HEK293T (cell line): Measurements from ENCODE around the gene HUS1.

ENCODE experiments used
- CTCF ChIA-PET: fragments of 350-600 bp; formaldehyde crosslinking; extraction: SDS; loops from one replicate; lab custom pipeline; 2021; ENCODE audit warnings: antibody characterized with exemption, inconsistent platforms; lab: Yijun Ruan, JAX
- POLR2A ChIA-PET: fragments of 350-600 bp; formaldehyde crosslinking; extraction: SDS; loops from one replicate; lab custom pipeline; 2020; ENCODE audit warnings: antibody characterized with exemption, inconsistent platforms; lab: Yijun Ruan, JAX
- DNase-seq: peaks from one replicate; pipeline ENCODE4 v3.0.0; 2012; ENCODE audit warnings: mixed read lengths; ENCODE audit errors: extremely low spot score
- ARNT ChIP-seq: fragments of 450-650 bp; IDR thresholded peaks from 2 replicates; pipeline ENCODE4 v1.6.1; 2017; ENCODE audit warnings: mild to moderate bottlenecking
- BHLHE40 ChIP-seq: fragments of 450-650 bp; IDR thresholded peaks from 2 replicates; pipeline ENCODE4 v1.6.1; 2016; ENCODE audit warnings: mild to moderate bottlenecking, moderate library complexity, borderline replicate concordance
- CTBP1 ChIP-seq: fragments of 450-650 bp; IDR thresholded peaks from 2 replicates; pipeline ENCODE4 v1.6.1; 2016; ENCODE audit warnings: borderline replicate concordance
- ELF4 ChIP-seq: fragments of 450-650 bp; IDR thresholded peaks from 2 replicates; pipeline ENCODE4 v1.6.1; 2017; ENCODE audit warnings: antibody characterized with exemption
- FOXA1 ChIP-seq: fragments of 450-650 bp; IDR thresholded peaks from 2 replicates; pipeline ENCODE4 v1.6.1; 2016; ENCODE audit warnings: mild to moderate bottlenecking
- FOXK2 ChIP-seq: fragments of 450-650 bp; IDR thresholded peaks from 2 replicates; pipeline ENCODE4 v1.6.1; 2016; ENCODE audit warnings: mild to moderate bottlenecking
- FOXM1 ChIP-seq: fragments of 450-650 bp; IDR thresholded peaks from 2 replicates; pipeline ENCODE4 v1.6.1; 2017; ENCODE audit warnings: mild to moderate bottlenecking, borderline replicate concordance
- HDGF ChIP-seq: fragments of 450-650 bp; IDR thresholded peaks from 2 replicates; pipeline ENCODE4 v1.6.1; 2017; ENCODE audit warnings: antibody characterized with exemption, borderline replicate concordance
- L3MBTL2 ChIP-seq: fragments of 450-650 bp; conservative IDR thresholded peaks from 2 replicates; pipeline ENCODE4 v1.6.1; 2016; ENCODE audit warnings: mild to moderate bottlenecking
- LEF1 ChIP-seq: fragments of 450-650 bp; IDR thresholded peaks from 2 replicates; pipeline ENCODE4 v1.6.1; 2017; ENCODE audit warnings: mild to moderate bottlenecking, borderline replicate concordance
- NFRKB ChIP-seq: fragments of 450-650 bp; IDR thresholded peaks from 2 replicates; pipeline ENCODE4 v1.6.1; 2016; ENCODE audit warnings: mild to moderate bottlenecking, moderate library complexity
- SP1 ChIP-seq: fragments of 450-650 bp; IDR thresholded peaks from 2 replicates; pipeline ENCODE4 v1.6.1; 2017
- SUZ12 ChIP-seq: fragments of 450-650 bp; IDR thresholded peaks from 2 replicates; pipeline ENCODE4 v1.6.1; 2016; ENCODE audit warnings: mild to moderate bottlenecking
- TARDBP ChIP-seq: fragments of 450-650 bp; IDR thresholded peaks from 2 replicates; pipeline ENCODE4 v1.6.1; 2016
- ZNF384 ChIP-seq: fragments of 450-650 bp; IDR thresholded peaks from 2 replicates; pipeline ENCODE4 v1.6.1; 2016
- TF ChIP-seq, protein P1 (sequence below): fragments of 450-650 bp; IDR thresholded peaks from 2 replicates; pipeline ENCODE4 v1.6.1; 2016

Gene HUS1

DNA sequence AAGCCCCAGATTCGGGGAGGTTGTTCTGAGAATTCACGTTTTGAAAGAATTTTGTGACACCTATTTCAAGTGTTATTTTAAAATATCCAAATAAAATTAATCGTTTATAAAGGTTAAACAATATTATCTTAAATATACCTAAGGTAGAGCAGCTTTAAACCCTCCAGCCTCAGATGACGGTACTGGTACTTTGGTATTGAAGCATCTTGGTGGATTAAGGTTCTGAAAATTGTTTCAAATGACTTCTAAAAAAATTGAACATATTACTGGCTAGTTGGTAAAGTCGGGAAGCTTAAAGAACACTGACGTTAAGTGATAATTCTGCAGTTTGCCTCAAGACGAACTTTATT lies 392 bp upstream of the HUS1 start:
- POLR2A ChIA-PET, result no interaction called here
- DNase-seq, result no peak
- TF ChIP-seq NFRKB (no peak), ARNT (no peak), SUZ12 (no peak), FOXK2 (no peak), BHLHE40 (no peak), LEF1 (no peak), CTBP1 (no peak), FOXA1 (no peak), SP1 (no peak), L3MBTL2 (no peak), ELF4 (no peak), HDGF (no peak), ZNF384 (no peak), FOXM1 (no peak)
- CTCF ChIA-PET, result no interaction called here

DNA sequence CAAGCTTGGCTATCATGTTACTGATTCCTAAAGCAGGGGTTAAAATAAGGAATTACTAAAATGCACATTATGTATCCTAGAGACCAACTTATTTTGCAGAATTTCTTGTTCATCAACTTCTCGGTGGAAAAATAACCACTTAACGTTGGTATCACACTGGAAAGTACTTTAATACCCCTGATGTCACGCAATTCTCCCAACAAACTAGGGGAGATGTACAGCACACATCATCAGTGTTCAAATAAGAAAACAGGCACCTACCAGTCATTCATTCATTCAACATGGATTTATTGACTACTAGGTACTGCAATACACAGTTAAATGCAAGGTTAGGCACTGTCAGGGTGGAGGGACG lies 648 bp downstream of the HUS1 start:
- TF ChIP-seq ARNT, result no peak
- TF ChIP-seq NFRKB, result no peak
- TF ChIP-seq SUZ12, result no peak
- TF ChIP-seq FOXM1, result no peak
- no peak for TF ChIP-seq BHLHE40
- no peak for DNase-seq
- ChIA-PET CTCF (no interaction called here), POLR2A (interaction anchor here (1.3 kb wide), 1 partner anchor 107 kb away, joined by 3 read pairs; no protein-coding TSS in a partner anchor)

DNA sequence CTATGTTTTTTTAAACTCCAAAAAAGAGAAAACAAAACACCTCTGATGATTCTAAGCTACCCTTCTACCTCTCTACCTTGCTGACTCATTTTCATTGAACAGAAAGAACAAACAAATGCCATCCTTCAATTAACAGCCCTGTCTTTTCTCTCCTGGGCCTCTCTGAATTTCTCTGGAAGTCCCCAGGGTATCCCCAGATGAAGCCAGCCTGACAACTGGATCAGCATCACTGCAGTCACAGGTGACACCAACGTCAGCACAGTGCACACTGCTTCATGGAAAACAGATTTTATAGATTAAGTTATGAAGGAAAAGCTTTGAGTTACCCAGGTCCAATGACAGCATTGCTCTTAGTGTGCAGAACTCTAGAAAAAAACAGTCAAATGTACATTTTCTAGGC lies 5.7 kb downstream of the HUS1 start:
- no peak for TF ChIP-seq ELF4
- DNase-seq, result no peak
- CTCF ChIA-PET, result interaction anchor here (0.6 to 1.1 kb wide), 2 partner anchors 29 to 159 kb away, joined by 3 read pairs; no protein-coding TSS in a partner anchor
- POLR2A ChIA-PET, result no interaction called here

DNA sequence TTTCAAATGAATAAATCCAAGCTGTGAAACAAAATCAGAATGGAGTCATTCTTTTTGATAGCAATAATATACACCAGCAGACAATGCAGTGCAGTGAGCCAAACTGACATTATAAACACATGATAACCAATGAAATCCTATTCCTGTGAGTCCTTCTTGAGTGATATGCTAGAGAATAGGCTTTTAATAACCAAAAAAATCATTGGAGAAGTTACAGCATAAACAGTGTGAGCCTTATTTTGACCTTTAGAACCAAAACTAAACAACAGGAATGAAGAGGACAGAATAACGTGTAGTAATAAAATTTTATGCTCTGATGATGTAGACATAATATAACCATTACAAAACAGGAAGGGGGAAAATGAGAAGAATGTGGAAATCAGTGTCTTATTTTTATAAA lies 8.7 kb downstream of the HUS1 start:
- ChIA-PET CTCF (interaction anchor here (0.6 to 2.8 kb wide), 2 partner anchors 26 to 149 kb away, joined by 3 to 18 read pairs; no protein-coding TSS in a partner anchor), POLR2A (no interaction called here)
- no peak for DNase-seq
- TF ChIP-seq NFRKB (no peak), FOXA1 (no peak), ELF4 (no peak), BHLHE40 (no peak), L3MBTL2 (no peak), HDGF (no peak), CTBP1 (no peak), ARNT (no peak), FOXM1 (no peak), SUZ12 (no peak), SP1 (no peak), LEF1 (no peak), ZNF384 (no peak), TARDBP (no peak)
- TF ChIP-seq, protein P1, sequence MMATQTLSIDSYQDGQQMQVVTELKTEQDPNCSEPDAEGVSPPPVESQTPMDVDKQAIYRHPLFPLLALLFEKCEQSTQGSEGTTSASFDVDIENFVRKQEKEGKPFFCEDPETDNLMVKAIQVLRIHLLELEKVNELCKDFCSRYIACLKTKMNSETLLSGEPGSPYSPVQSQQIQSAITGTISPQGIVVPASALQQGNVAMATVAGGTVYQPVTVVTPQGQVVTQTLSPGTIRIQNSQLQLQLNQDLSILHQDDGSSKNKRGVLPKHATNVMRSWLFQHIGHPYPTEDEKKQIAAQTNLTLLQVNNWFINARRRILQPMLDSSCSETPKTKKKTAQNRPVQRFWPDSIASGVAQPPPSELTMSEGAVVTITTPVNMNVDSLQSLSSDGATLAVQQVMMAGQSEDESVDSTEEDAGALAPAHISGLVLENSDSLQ, result no peak

DNA sequence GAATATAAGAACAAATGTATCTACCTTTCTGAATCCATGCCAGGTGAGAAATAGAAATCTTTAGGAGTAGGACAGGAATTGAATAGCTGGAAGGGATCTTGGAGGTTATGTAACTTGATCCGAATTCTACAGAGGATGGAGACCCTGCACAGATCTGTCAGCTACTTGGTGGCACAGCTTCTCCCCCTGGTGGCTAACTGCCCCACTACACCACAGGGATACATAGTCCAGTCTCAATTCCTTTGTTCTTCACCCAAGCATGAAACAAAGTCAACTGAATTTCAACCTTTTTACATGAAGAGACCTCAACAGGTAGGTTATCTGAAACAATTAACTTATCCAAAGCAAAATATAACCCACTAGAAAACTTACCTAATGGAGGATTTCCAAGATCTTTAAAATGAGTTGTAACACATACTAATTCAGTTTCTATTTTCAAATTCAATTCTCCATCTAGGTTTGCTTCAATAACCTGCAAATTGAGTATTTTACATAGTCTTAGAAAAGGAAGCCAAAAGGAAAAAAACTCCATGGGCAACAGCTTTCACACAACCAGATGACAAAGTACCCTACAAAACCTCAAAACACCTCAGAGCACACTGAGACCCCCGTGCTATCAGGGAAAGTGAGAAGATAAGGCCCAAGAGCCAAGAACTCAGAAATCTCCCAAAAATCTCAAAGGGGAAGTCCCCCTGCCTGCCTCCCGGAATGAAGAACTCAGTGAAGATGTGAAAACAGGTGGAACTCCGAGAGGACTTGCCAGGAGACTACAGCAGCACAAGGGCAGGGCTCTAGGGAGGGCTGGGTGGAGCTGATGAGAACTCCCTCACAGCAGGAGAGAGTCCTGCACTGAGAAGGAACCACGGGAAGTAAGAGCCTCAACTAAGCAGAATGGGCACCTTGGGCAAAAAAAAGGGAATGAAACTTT lies 10.3 kb downstream of the HUS1 start:
- POLR2A ChIA-PET, result interaction anchor here (0.6 kb wide), 1 partner anchor 15 kb away, joined by 3 read pairs; no protein-coding TSS in a partner anchor

DNA sequence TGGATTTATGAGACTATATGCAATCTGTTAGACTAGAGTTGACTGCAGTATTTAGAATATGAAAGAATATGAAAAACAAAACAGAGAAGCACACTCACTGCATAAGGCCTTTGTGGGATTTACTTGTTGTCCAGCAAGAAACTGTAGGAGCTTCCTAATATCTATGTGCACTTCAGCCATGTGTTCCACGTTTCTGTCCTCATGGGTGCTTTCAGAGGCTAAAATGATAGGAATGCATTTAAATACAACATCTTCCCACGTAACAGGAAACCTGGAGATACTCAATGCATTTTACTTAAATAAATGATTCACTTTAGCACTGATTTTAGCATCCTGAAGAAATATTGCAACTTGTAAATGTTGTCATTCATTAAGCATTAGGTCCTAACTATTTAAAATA lies 11.7 kb downstream of the HUS1 start:
- TF ChIP-seq ELF4 (no peak), LEF1 (no peak), FOXM1 (no peak), FOXA1 (no peak), HDGF (no peak), CTBP1 (no peak)
- ChIA-PET CTCF (no interaction called here), POLR2A (no interaction called here)
- no peak for DNase-seq

More for the DNA sequence above, 10.3 kb downstream of the HUS1 start:
- TF ChIP-seq, protein P1, result no peak
- TF ChIP-seq L3MBTL2 (no peak), NFRKB (no peak), LEF1 (no peak), FOXA1 (no peak), FOXK2 (no peak), ZNF384 (no peak), HDGF (no peak), CTBP1 (no peak), ELF4 (no peak), FOXM1 (no peak), ARNT (no peak), SP1 (no peak), BHLHE40 (no peak), TARDBP (no peak)
- CTCF ChIA-PET, result interaction anchor here (0.7 to 2.8 kb wide), 3 partner anchors 24 to 186 kb away, joined by 3 to 18 read pairs (median 3); no protein-coding TSS in a partner anchor
- DNase-seq, result peak; percentile 75

DNA sequence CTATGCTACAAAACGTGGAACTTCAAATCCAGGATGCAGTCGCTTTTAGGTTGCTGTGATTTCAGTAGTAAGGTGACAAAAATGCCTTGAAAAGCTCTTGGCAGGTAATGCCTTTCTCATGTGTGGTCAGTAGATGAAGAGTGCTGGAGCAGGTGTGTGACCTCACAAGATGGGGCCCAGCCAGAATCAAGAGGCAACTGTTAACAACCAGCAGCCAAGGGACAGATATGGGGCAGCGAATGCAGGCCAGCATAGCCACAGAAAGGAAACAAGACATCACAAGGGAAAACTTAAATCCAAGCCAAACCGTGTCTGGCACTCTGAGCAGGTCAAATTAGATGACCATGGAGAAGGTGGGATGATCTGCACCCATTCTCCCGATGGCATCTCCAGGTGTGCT lies 12.3 kb downstream of the HUS1 start:
- CTCF ChIA-PET, result no interaction called here
- no peak for DNase-seq
- no peak for TF ChIP-seq HDGF
- no peak for TF ChIP-seq BHLHE40
- no peak for TF ChIP-seq NFRKB
- no peak for TF ChIP-seq CTBP1
- TF ChIP-seq ZNF384, result no peak
- no peak for TF ChIP-seq SUZ12
- TF ChIP-seq FOXA1, result no peak
- TF ChIP-seq, protein P1, result no peak
- no peak for TF ChIP-seq FOXK2
- TF ChIP-seq FOXM1, result no peak
- TF ChIP-seq L3MBTL2, result no peak
- TF ChIP-seq ARNT, result no peak
- TF ChIP-seq LEF1, result no peak
- no peak for TF ChIP-seq ELF4
- TF ChIP-seq TARDBP, result no peak
- TF ChIP-seq SP1, result no peak
- POLR2A ChIA-PET, result no interaction called here
